ENCODE results near the gene RAD9A.

- TF ChIP-seq CTCF (IDR thresholded peaks at IDR 0.05) = no peak
- TF ChIP-seq POLR2A (IDR thresholded peaks at IDR 0.05) = no peak
Observed at GRCh38 chr11:67347964-67348749, 43.6 kb upstream of the RAD9A start.

All from breast epithelium (tissue), 3 donors.